NCI-H2227 (cell line): ENCODE results near the gene TEX44.

ENCODE experiments used
- DNase-seq: peaks from one replicate; lab custom pipeline; 2025; ENCODE audit not compliant: unreplicated experiment; lab: John Stamatoyannopoulos, UW

Gene TEX44

DNA sequence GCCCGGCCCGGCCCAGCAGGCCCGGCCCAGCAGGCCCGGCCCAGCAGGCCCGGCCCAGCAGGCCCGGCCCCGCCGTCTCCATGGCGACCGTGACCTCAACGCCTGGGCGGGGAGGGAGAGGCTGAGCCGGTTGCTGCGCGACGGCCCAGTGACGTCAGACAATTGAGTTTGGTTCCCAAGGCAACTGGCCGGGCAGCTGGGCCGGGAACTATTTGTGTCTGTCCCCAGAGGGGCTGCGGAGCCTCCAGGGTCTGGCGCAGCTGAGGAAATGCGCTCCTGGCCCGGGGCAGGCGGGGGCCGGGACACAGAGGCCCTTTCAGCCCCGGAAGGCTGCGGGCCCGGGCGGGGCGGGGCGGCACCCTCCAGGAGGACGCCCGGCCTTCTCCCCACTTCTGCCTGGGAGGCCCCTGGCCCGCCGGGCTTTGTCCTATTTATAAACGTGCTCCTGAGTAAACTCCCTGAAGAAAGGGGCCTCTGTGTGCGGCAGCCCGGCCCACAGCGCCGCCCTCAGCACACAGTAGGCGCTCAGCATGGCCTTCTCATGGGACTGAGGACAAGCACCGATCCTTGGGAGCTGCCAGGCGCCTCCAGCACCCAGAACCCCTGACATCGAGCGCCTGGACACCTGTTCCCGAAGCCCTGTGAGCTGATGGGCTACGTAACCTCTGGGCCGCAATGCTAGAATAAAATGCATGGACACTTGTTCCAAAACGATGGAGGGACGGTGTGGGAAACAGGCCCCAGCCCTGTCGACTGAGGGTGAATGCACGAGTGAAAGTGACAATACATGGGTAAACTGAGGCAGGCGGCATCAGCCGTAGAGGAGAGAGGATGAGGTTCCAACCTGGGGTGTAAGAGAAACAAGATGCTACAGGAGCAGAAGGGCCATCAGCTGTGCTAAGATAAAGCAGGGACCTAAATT, 12.3 kb downstream of the TEX44 start:
- peak; percentile 99 for DNase-seq

DNA sequence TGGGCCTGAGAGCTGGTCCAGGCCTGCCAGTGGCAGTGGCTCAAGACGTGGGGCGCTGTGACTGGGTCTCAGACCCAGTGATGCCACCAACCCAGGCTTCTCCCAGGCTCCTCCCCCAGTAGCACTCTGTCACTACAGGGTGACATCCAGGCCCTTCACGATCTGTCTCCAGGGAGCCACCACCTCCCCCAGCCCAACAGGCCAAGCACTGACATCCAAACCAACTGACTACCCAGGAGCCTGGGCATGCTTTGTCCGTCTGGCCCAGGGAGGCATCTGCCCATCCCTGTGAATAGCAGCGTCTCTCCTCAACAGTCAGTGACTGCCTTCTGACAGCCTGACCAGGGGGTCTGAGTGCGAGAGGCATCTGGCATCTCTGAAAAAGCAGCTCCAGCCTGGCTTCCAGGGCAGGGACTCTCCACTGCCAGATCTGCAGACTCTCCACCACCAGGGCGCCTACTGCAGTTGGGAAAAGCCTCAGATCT, 13.0 kb downstream of the TEX44 start:
- DNase-seq = no peak

DNA sequence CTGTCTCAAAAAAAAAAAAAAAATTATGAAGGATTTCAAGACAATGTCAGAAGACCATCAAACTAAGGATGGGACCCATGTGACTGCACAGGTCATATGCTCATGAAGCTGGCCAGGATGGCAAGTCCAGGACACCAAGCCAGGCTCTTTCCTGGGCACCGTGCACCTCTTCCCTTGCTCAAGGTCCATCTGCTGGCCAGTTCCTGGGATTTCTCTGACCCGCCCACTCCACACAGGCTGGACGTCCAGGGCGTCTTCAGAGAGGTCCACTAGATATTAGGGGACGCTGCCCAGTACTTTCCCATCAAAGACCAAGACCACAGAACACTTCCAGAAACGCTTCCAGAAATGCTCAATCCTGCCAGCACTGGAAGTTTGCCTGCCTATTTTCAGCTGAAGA, 14.3 kb downstream of the TEX44 start:
- DNase-seq = no peak

DNA sequence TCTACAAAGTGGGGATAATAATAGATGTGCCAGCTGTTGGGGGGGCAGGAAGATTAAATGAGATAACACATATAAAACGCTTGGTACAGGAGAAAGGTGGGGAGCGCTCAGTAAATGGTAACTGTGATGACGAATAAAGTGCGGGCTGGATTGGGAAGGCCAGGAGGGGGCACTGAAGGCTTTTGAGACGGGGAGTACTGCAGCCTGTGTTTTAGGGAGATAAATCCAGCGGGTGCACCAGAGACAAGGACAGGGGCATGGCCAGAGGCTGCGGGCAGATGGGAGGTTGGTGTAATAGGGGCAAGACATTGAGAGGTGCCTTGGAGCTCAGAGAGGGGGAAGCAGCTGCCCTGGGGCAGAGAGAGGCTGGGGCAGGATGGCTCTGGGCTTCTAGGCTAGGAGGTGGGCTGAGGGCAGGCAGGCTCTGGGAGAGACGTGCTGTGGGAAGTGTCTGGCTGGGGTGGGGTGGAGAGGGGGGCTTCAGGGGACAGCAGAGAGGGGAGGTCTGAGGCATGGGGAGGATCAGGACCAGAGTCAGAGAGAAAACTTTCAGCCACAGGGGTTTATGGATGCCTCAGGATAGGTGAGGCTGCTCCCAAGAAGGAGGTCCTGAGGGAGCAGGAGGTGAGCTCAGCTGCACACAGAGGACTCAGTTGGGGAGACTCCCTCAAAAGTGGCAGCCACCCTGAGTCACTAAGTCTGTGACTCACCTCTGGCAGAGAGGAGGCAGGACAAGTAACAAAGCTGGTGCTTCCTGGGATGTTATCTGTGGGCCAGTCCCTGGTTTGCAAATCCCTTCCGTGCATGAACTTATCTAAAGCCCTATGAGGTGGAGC, 18.8 kb downstream of the TEX44 start:
- DNase-seq = peak; percentile 13

DNA sequence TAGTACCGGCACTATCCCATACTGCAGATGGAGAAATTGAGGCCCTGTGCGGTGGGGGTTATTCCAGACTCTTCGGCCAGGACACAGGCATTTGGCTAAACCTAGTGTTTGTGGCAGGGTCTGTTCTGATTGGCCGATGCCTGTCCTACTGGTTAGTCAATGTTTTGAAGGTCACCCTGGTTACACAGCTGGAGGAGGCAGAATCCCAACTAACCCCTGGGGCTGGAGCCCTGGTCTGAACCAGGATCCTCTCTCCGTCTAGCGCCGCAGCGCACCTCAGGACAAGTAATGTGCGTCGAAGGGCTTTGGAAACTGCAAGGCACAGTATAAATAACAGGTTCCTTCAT, 19.4 kb downstream of the TEX44 start:
- DNase-seq = no peak

DNA sequence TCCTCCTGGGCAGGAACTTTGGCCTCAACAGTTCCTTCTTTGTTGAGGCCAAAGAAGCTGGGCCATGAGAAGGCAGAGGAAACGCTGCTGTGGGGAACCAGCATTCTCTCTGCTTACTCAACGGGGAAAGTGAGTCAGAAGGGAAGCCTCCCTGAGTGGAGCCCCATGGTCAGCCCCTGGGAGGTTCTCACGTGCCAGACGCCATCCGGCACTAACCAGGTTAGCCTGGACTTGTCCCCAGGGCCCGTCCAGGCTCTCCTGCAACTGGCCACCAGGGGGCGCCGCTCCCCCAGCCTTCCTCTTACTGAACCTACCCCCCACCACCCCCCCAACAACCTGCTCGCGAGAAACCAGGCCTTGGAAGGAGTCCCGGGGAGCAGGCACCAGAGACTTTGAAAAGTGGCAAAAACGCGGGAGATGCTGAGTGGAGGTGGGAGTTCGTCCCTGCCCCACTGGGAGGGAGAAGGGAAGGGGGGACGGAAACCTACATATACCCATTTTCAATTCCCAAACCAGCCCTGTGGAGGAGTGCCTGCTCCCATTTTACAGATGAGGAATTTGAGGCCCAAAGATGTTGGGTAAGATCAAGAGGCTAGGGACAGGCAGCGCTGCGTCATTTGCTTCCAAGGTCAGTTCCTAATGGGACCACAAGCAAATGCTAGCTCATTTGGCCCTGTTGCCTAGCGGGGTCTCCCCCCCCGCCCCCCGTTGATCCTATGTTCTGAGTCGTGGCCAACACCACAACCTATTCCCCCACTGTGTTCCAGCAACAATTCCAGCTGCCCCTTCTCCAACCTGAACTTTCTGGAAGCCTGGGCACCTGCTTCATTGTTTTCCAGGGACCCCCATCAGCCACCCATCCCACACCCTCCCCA, 20.0 kb downstream of the TEX44 start:
- peak; percentile 84 for DNase-seq

DNA sequence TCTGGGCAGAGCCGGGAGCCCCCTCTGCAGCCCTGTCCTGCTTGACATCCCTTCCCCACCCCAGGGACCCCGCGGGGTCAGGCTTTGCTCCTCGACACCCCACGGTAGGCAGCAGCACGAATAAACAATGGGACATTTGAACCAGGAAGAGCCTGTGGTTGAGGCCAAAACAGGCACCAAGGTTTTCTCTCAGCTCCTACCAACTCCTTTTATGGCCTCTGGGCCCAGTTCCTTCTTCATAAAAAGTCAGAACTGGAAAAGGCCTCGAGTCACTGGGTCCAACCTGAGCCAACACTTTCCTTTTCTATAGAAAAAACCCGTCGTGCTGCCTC, 20.6 kb downstream of the TEX44 start:
- DNase-seq = no peak

DNA sequence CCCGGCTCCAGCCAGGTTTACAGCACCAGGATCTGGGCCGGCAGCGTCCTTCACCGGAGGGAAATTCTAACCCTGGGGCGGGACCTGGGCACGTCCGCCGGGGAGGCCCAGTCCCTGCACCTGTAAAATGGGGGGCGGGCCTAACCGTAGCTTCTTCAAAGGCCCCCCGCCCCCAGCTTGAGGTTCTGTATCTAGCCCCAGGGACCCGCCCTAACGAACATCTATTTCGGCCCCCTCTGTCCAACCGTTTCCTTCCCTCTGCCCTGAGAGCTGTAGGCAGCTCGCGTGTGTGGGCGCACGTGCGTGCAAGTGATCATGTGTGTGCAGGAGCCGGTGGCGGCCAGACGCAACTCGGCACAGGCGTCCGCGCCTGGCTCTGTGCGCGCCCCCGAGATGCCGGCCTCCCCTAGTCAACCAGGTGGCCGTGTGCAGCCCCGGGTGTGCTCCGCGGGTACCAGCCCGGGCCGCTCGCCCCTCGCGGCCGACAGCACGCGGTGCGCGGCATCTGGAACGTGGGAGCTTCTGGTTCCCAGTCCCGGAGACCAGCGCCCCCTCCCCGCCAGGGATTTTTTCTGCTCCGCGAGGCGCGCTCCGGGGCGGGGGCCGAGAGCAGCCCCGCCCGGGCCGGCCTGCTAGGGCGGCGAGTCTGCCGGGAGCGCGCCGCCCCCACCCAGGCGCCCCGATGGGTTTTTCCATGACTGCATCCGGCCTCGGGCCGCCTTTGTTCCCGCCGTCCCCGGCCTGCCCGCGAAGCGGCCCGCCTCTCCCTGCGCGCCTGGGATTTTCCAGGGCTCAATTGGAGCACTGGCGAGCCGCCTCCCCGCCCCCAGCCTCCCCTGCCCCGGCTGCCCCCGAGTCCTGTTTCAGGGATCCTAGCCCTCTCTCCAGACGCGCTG, 21.2 kb downstream of the TEX44 start:
- DNase-seq = peak; percentile 82

DNA sequence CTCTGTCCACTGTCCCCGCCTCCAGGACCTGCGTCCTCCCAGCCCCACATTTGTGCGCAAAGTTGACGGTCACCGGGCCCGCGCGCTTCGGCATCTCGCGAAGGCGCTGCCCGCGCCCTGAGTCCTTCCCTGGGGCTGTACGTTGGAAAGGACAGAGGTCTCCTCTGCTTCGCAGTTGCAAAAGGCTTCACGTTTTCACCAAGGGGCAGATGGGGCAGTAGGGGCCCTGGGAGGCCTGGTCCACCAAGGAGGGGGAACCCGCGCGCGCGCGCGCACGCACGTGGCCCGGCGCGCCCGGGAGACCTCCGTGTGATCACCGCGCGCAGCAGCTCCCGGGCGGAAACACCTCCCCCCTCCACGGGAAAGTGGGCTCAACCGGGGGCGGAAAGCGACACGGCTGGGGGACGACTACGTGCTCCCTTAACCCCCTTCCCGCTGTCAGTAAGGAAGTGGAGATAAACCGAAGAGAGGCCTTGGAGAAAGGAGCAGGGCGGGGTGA, 21.9 kb downstream of the TEX44 start:
- DNase-seq = no peak

DNA sequence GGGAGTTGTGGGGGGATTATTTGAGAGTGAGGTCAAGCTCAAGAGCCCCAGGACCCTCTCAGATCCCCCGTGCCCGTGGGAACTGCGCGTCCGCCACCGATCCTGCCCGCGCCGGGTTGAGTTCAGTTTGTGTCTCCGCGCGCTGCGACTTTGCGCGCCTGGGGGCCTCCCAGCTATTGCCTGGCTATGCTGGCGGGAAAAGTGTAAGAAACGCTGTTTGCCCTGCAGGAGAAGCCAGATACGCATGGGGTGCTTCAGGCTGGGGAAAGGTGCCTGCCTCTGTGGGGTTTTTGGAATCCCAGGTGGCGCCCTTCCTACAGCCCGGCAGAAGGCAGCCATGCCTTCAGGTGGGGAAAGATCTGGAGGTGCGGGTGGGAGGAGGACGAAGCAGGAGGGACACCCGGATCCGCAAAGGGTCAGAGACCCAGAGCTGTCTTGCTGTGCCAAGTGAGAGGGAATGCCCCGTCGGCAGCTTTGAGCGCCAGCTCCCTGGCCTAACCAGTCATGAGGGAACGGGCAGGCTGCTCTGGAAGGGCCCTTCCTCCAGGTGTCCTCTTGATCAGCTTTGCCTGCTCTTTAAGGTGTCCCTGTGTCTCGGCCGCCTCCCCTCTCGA, 22.5 kb downstream of the TEX44 start:
- DNase-seq = no peak

DNA sequence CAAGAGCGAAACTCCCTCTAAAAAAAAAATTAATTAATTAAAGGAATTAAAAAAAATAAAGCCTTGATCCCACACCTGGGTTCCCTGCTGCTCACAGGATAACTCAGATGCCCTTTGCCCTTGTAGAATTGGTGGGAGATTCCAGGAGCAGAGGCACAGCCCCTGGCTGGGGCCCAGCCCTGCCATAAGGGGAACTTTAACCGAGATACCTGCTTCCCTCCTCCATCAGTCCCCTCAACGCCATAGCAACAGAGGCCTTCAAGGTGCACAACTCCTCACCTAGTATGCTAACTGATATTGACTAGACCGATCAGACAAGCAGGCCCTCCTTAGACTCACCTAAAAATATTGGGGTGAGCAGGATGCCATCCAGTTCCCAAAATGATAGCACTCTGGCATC, 23.6 kb downstream of the TEX44 start:
- DNase-seq = no peak

DNA sequence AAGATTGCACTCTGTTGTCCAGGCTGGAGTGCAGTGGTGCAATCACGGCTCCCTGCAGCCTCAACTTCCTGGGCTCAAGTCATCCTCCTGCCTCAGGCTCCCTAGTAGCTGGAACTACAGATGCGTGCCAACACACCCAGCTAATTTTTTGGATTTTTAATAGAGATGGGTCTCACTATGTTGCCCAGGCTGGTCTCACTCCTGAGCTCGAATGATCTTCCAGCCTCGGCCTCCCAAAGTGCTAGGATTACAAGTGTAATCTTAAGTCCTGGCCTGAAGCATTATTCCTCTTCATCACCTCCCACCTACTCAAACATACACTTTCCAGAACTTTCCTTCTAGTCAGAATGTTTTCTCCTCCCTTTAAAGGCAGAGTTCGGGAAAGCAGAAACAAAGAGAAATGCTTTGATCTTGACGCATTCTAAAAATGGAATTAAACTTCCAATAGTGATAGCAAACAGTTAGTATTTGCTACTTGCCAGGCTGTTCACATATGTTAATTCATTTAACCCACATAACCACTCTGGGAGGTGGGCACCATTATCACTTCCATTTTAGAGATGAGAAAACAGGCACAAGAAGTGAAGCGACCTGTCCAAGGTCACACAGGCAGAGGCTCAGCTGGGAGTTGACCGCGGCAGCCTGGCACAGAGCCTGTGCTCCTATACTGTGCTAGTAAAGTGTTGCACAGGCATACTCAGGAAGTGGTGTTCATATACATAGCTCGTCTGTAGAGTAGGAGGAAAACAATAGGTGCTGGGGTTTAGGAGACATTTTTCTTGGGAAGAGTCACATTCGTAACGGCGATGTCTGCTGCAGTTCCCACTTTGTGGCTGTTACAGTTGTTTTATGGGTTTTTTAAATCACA, 24.6 kb downstream of the TEX44 start:
- no peak for DNase-seq

DNA sequence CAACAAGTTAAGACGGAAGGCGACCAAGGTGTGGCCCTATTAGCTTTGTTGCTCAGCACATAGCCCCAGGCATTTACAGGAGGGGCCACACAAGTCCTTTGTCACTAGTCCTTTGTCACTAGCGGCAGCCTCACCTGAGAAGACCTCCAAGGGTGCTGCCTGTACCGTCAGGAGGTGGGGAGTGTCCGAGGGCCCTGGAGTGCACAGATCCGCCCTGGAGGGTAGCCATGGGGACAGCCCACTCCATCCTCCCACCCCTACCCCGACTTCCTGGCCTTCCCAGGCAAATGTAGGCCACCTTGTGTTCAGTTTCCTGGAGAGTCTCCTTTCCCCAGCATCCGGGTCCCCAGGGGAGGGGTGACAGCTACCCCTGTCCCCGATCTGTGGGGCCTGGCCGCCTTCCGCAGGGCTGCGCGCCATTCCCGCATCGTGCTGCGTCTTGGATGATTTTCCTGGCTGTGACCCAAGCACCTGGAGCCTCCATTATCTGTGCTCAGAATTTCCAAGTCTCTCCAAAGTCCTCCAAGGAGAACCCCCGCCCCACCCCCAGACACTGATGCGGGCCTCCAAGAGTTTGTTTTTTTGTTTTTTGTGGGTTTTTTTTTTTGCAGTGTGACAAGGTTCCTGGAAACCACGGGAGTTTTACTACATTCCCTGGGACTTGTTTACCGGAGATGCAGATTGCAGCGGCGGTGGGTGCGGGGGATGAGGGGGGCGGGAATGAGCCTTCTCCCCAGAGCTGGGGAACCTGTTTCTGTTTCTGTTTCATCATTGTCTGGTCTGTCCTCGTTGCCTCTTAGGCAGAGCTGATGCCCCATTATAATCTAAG, 28.6 kb downstream of the TEX44 start:
- peak; percentile 45 for DNase-seq

DNA sequence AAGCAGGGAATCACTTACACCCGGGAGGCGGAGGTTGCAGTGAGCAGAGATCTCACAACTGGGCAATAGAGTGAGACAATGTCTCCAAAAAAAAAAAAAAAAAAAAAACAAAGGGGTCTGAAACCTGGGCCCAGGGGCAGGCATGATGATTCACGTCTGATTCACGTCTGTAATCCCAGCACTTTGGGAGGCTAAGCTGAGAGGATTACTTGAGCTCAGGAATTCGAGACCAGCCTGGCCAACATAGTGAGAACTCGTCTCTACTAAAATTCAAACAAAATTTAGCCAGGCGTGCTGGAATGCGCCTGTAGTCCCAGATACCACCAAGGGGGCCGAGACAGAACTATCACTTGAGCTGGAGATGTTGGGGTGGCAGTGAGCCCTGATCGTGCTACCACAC, 30.3 kb downstream of the TEX44 start:
- no peak for DNase-seq

DNA sequence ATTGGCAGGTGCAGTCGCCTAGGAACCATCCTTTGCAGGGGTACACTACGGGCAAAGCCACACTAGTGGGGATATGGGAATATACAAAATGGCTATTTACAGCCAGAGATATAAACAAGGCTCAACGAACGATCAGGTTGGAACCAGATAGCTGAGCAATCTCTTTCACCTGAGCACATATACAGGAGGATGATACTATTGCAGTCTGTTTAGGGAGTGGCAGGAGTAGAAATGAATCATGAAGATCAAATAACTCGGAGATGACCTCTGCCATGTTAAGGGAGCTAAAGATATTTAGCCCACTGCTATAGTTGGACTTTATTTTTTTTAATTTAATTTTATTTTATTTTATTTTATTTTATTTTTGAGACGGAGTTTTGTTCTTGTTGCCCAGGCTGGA, 33.8 kb downstream of the TEX44 start:
- DNase-seq = no peak

DNA sequence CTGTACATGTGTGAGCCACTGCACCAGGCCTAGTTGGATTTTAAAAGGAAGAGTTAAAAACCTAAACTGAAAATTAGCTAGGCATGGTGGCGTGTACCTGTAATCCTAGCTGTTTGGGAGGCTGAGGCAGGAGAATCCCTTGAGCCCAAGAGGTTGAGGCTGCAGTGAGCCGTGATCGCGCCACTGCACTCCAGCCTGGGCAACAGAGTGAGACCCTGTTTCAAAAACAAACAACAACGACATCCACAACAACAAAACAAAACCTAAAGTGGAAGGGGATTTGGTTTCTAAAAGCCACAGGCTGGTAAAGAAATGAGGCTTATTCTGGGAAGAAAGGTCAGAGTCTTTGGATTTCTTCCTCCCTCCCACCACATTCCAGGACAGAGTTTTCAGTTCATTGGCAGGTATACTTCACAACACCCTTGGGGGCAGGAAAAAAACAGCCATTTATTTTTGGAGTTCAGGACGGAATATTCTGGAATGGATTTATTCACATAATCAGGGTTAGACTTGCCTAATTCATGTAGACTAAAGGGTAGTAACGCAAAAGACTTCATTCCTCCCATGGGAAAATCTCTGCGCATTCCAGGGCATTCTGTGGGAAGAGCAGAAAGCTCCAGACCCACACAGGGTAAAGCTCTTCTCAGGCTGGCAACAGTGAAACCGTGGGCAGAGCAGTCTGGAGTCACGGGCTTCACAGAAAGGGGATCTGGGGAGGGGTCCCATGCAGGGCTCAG, 34.9 kb downstream of the TEX44 start:
- no peak for DNase-seq

DNA sequence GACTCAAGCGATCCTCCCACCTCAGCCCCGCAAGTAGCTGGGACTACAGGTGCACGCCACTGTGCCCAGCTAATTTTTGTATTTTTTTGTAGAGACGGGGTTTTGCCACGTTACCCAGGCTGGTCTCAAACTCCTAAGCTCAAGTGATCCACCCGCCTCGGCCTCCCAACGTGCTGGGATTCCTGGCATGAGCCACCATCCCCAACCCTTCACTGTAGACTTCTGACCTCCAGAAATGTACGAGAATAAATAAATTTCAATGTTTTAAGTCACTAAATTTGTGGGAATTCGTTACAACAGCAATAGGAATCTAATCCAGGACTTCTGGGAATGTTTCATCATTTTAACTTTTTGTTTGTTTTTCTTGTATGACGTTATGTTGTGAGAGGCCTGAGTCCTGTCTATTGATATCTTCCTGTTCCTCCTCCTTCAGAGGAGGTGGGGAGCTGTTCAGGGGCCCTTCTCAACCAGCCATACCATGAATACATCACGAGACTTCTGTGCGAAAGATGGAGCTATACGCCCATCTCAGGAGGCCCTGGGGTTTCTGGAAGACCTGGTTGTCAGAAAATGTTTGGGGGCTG, 40.0 kb downstream of the TEX44 start:
- DNase-seq = no peak
